Natural killer cell (primary cell): ENCODE data around the gene COL5A3. TPM values are rescaled to one million over a fixed set of nuclear protein-coding genes. Genes with fewer than 3 reads are reported as not detected.

Source experiments
- ATAC-seq, 3 donors: fragments of 150-1000 bp in 2 of 3; fragments of 200-7000 bp in 1 of 3; cut with Tn5 transposase; 1 replicate in 1 of 3; 2 replicates in 2 of 3; pipeline ENCODE4 v1.10.0; 2021; ENCODE audit warnings: mild to moderate bottlenecking in 2 of 3, moderate library complexity in 2 of 3
- DNase-seq, 2 donors: peaks; one replicate each; pipeline versions ENCODE4 v3.0.0 to v3.0.0-alpha.2; 2013 to 2021; ENCODE audit warnings: mixed read lengths in 1 of 2
- H3K27ac ChIP-seq: one replicate; pipeline ENCODE4 v1.5.1; 2013; ENCODE audit warnings: mild to moderate bottlenecking, low read length
- H3K27me3 ChIP-seq: one replicate; pipeline ENCODE4 v1.6.1; 2013; ENCODE audit warnings: low read length; ENCODE audit not compliant: control insufficient read depth, insufficient read depth
- H3K36me3 ChIP-seq: one replicate; pipeline ENCODE4 v1.6.1; 2013; ENCODE audit warnings: low read length; ENCODE audit not compliant: control insufficient read depth, insufficient read depth
- H3K4me1 ChIP-seq: one replicate; pipeline ENCODE4 v1.6.1; 2013; ENCODE audit warnings: low read length; ENCODE audit not compliant: control insufficient read depth, insufficient read depth
- H3K4me3 ChIP-seq: one replicate; pipeline ENCODE4 v1.5.1; 2013; ENCODE audit warnings: low read length
- H3K9me3 ChIP-seq: one replicate; pipeline ENCODE4 v1.6.1; 2013; ENCODE audit warnings: low read length; ENCODE audit not compliant: control insufficient read depth, insufficient read depth
- H3K27ac Mint-ChIP-seq, 2 donors: one replicate each; pipeline ENCODE4 v1.8.0; 2022; ENCODE audit warnings: mild to moderate bottlenecking in 2 of 2, mixed read lengths in 2 of 2, moderate library complexity in 1 of 2
- H3K27me3 Mint-ChIP-seq, 2 donors: one replicate each; pipeline ENCODE4 v1.8.0; 2022; ENCODE audit warnings: low read depth in 2 of 2, mixed read lengths in 2 of 2
- H3K36me3 Mint-ChIP-seq: one replicate; pipeline ENCODE4 v1.8.0; 2022; ENCODE audit warnings: mixed read lengths
- H3K4me1 Mint-ChIP-seq, 2 donors: one replicate each; pipeline ENCODE4 v1.8.0; 2022; ENCODE audit warnings: mixed read lengths in 2 of 2
- H3K4me3 Mint-ChIP-seq: one replicate; pipeline ENCODE4 v1.8.0; 2022; ENCODE audit warnings: mild to moderate bottlenecking, moderate library complexity, mixed read lengths
- H3K9me3 Mint-ChIP-seq, 2 donors: one replicate each; pipeline ENCODE4 v1.8.0; 2022; ENCODE audit warnings: mixed read lengths in 2 of 2
- CTCF ChIP-seq: fragments of 200-600 bp; IDR thresholded peaks from one replicate; pipeline ENCODE4 v1.8.0; 2022; ENCODE audit warnings: antibody characterized with exemption
- WGBS: methylation state at CpG from one replicate; pipeline ENCODE4 v1.1.7; 2013; ENCODE audit warnings: missing lambda C conversion rate; ENCODE audit not compliant: insufficient coverage; 5-methylcytosine and 5-hydroxymethylcytosine counted together
- intact Hi-C: fragments of 100-400 bp; cut with micrococcal nuclease; formaldehyde crosslinking; loops from one replicate; pipeline ENCODE4 v1.14.2; 2022
- total RNA-seq, 4 donors: library from RNA; stranded (reverse); fragments of 120-200 nt in 1 of 4; gene quantifications; one replicate each; pipeline versions ENCODE4 v1.2.3 to v1.2.4, GENCODE V29; 2013 to 2022

The COL5A3 gene
- total RNA-seq, 3 donors from 2014 or later (not counting 1 experiment from before 2014, with no cell fraction given) = 0.33 to 6.6 (median 0.63) TPM

GRCh38 chr19:9995084-9995483, 15.2 kb downstream of the COL5A3 start:
- no peaks in the 10 kb centered on the region for H3K9me3 Mint-ChIP-seq
- WGBS = 65% methylated on average over 7 of the region's 8 CpGs
- DNase-seq = no peak
- Histone ChIP-seq H3K4me1 (no peaks in the 10 kb centered on the region), H3K36me3 (no peaks in the 10 kb centered on the region), H3K4me3 (no peak overlapping the region), H3K9me3 (no peaks in the 10 kb centered on the region), H3K27ac (no peak overlapping the region), H3K27me3 (peaks cover 3% of the 10 kb centered on the region)
- no peak overlapping the region for H3K27ac Mint-ChIP-seq
- no peaks in the 10 kb centered on the region for H3K36me3 Mint-ChIP-seq
- peaks cover 2 to 3% of the 10 kb centered on the region in 2 donors for H3K4me1 Mint-ChIP-seq
- intact Hi-C loops = no loop called here
- peaks cover 14 to 15% of the 10 kb centered on the region in 2 donors for H3K27me3 Mint-ChIP-seq
- H3K4me3 Mint-ChIP-seq = no peak overlapping the region
- no peak for ATAC-seq
- no peak for TF ChIP-seq CTCF

- Histone ChIP-seq H3K9me3 (no peaks in the 10 kb centered on the region), H3K4me1 (no peaks in the 10 kb centered on the region), H3K27ac (no peak overlapping the region), H3K36me3 (no peaks in the 10 kb centered on the region), H3K4me3 (no peak overlapping the region), H3K27me3 (peaks cover 3% of the 10 kb centered on the region)
- DNase-seq (no peak), ATAC-seq (no peak)
- Mint-ChIP-seq H3K4me1 (no peaks in the 10 kb centered on the region), H3K4me3 (no peak overlapping the region), H3K36me3 (no peaks in the 10 kb centered on the region), H3K9me3 (no peaks in the 10 kb centered on the region), H3K27me3 (peaks cover 0 to under 1% of the 10 kb centered on the region in 2 donors), H3K27ac (no peak overlapping the region)
- 75% methylated on average over 10 of the region's 11 CpGs for WGBS
- no peak for TF ChIP-seq CTCF
- intact Hi-C loops = no loop called here
Observed at GRCh38 chr19:9991425-9992191, 18.7 kb downstream of the COL5A3 start.

- ATAC-seq (no peak), DNase-seq (no peak)
- Mint-ChIP-seq H3K4me1 (no peaks in the 10 kb centered on the region), H3K27ac (no peak overlapping the region), H3K4me3 (no peak overlapping the region), H3K27me3 (no peaks in the 10 kb centered on the region), H3K9me3 (no peaks in the 10 kb centered on the region), H3K36me3 (no peaks in the 10 kb centered on the region)
- Histone ChIP-seq H3K9me3 (no peaks in the 10 kb centered on the region), H3K36me3 (no peaks in the 10 kb centered on the region), H3K4me1 (no peaks in the 10 kb centered on the region), H3K27ac (no peak overlapping the region), H3K27me3 (peaks cover 3% of the 10 kb centered on the region), H3K4me3 (no peak overlapping the region)
- no peak for TF ChIP-seq CTCF
- 92% methylated on average over 3 of the region's 3 CpGs for WGBS
- intact Hi-C loops = no loop called here
Observed at GRCh38 chr19:9989504-9989903, 20.8 kb downstream of the COL5A3 start.

GRCh38 chr19:9986787-9987281, 23.5 kb downstream of the COL5A3 start:
- Histone ChIP-seq H3K27me3 (no peaks in the 10 kb centered on the region), H3K9me3 (no peaks in the 10 kb centered on the region), H3K4me1 (no peaks in the 10 kb centered on the region), H3K4me3 (no peak overlapping the region), H3K27ac (no peak overlapping the region), H3K36me3 (no peaks in the 10 kb centered on the region)
- H3K36me3 Mint-ChIP-seq = no peaks in the 10 kb centered on the region
- intact Hi-C loops = no loop called here
- H3K27me3 Mint-ChIP-seq = peaks cover 0 to 3% of the 10 kb centered on the region in 2 donors
- no peaks in the 10 kb centered on the region for H3K9me3 Mint-ChIP-seq
- H3K4me1 Mint-ChIP-seq = no peaks in the 10 kb centered on the region
- DNase-seq = no peak
- no peak for TF ChIP-seq CTCF
- H3K27ac Mint-ChIP-seq = no peak overlapping the region
- no peak overlapping the region for H3K4me3 Mint-ChIP-seq
- no peak for ATAC-seq
- WGBS = 72% methylated on average over 8 of the region's 8 CpGs
